OCI-LY3 (cell line): ENCODE data around the gene LMNTD2.

ENCODE experiments used
- EZH2phosphoT487 ChIP-seq: fragments of 200-600 bp; shearing (Covaris generic); IDR thresholded peaks from 2 replicates; pipeline ENCODE4 v1.6.1; 2018; ENCODE audit warnings: antibody characterized with exemption, mixed run types, low read depth
- TF ChIP-seq, protein P1 (sequence below): fragments of 200-600, 300-600 bp; sonication (generic); IDR thresholded peaks from 2 replicates; pipeline ENCODE4 v1.5.1; 2014; ENCODE audit warnings: antibody characterized with exemption, low read length, low read depth

DNA sequence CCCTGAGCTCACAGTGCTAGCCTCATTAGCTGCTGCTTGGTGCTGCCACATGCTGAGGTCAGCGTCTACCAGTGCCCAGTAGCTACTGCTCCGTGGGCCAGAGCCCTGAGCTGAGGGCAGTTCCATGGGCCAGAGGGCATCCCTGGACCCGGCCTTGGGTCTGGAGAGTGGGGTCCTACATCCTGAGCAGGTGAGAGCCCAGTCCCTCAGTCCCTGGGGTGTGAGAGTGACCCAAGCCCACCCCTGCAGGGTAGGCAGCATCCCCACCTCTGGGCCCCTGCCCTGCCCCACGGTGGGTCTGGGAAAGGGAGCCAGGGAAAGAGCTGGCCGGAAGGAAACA lies 9.8 kb downstream of the LMNTD2 start:
- TF ChIP-seq, protein P1, sequence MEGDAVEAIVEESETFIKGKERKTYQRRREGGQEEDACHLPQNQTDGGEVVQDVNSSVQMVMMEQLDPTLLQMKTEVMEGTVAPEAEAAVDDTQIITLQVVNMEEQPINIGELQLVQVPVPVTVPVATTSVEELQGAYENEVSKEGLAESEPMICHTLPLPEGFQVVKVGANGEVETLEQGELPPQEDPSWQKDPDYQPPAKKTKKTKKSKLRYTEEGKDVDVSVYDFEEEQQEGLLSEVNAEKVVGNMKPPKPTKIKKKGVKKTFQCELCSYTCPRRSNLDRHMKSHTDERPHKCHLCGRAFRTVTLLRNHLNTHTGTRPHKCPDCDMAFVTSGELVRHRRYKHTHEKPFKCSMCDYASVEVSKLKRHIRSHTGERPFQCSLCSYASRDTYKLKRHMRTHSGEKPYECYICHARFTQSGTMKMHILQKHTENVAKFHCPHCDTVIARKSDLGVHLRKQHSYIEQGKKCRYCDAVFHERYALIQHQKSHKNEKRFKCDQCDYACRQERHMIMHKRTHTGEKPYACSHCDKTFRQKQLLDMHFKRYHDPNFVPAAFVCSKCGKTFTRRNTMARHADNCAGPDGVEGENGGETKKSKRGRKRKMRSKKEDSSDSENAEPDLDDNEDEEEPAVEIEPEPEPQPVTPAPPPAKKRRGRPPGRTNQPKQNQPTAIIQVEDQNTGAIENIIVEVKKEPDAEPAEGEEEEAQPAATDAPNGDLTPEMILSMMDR, result no peak
- no peak for TF ChIP-seq EZH2phosphoT487
